Endothelial cell of umbilical vein (primary cell): ENCODE measurements around the gene HOXD10.

ENCODE experiments used
- EZH2 ChIP-seq: IDR thresholded peaks from 2 replicates; pipeline ENCODE4 v1.6.1; 2012; ENCODE audit warnings: borderline replicate concordance, low read depth, mild to moderate bottlenecking, moderate library complexity, low read length, inconsistent platforms; ENCODE audit not compliant: severe bottlenecking
- FOS ChIP-seq: IDR thresholded peaks from 2 replicates; pipeline ENCODE4 v1.6.1; 2011; ENCODE audit warnings: mild to moderate bottlenecking, low read length, moderate library complexity, borderline replicate concordance; ENCODE audit not compliant: insufficient read depth
- JUN ChIP-seq: IDR thresholded peaks from 2 replicates; pipeline ENCODE4 v1.6.1; 2011; ENCODE audit warnings: borderline replicate concordance, low read depth; ENCODE audit not compliant: insufficient read length, insufficient read depth
- POLR2A ChIP-seq: IDR thresholded peaks from 2 replicates; pipeline ENCODE4 v1.6.1; 2012; ENCODE audit warnings: low read depth, mild to moderate bottlenecking, control low read depth, low read length
- TF ChIP-seq, protein P1 (sequence below), 2 donors: IDR thresholded peaks; 1 replicate in 1 of 2; 2 replicates in 1 of 2; pipeline ENCODE4 v1.5.1; 2011; ENCODE audit warnings: low read length in 2 of 2, mild to moderate bottlenecking in 2 of 2, moderate library complexity in 2 of 2, control low read depth in 1 of 2, inconsistent platforms in 1 of 2, low read depth in 1 of 2; ENCODE audit not compliant: insufficient read depth in 1 of 2; ENCODE audit errors: extremely low read depth in 1 of 2

- TF ChIP-seq, protein P1, sequence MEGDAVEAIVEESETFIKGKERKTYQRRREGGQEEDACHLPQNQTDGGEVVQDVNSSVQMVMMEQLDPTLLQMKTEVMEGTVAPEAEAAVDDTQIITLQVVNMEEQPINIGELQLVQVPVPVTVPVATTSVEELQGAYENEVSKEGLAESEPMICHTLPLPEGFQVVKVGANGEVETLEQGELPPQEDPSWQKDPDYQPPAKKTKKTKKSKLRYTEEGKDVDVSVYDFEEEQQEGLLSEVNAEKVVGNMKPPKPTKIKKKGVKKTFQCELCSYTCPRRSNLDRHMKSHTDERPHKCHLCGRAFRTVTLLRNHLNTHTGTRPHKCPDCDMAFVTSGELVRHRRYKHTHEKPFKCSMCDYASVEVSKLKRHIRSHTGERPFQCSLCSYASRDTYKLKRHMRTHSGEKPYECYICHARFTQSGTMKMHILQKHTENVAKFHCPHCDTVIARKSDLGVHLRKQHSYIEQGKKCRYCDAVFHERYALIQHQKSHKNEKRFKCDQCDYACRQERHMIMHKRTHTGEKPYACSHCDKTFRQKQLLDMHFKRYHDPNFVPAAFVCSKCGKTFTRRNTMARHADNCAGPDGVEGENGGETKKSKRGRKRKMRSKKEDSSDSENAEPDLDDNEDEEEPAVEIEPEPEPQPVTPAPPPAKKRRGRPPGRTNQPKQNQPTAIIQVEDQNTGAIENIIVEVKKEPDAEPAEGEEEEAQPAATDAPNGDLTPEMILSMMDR (IDR thresholded peaks at IDR 0.05; ENCODE audit: extremely low read depth in 1 of 2, insufficient read depth in 1 of 2, low read depth in 1 of 2, low read length in 2 of 2): no peak
- TF ChIP-seq FOS (no peak), JUN (no peak), POLR2A (no peak), EZH2 (no peak)
These were observed 43.2 kb downstream of the HOXD10 start for GRCh38 chr2:176159663-176160250.
